DOHH2 (cell line): ENCODE measurements around the gene RNF145.

Experiments used
- H3F3A ChIP-seq: fragments of 200-600 bp; sonication (generic), shearing (Covaris generic); 2 replicates; pipeline ENCODE4 v1.6.0; 2016; ENCODE audit warnings: antibody characterized with exemption, mild to moderate bottlenecking; ENCODE audit not compliant: control insufficient read depth, insufficient read depth
- H3K27ac ChIP-seq: fragments of 200-600 bp; sonication (generic); 2 replicates; pipeline ENCODE4 v1.5.1; 2014; ENCODE audit warnings: low read depth, mild to moderate bottlenecking, low read length, moderate library complexity
- H3K27me3 ChIP-seq: fragments of 200-600 bp; sonication (generic); 2 replicates; pipeline ENCODE4 v1.6.1; 2014; ENCODE audit warnings: mild to moderate bottlenecking, low read length, mixed read lengths; ENCODE audit not compliant: control insufficient read depth
- H3K36me3 ChIP-seq: fragments of 200-600 bp; sonication (generic); 2 replicates; pipeline ENCODE4 v1.6.1; 2014; ENCODE audit warnings: mild to moderate bottlenecking, low read length, moderate library complexity, mixed read lengths; ENCODE audit not compliant: control insufficient read depth
- H3K4me1 ChIP-seq: fragments of 200-600 bp; sonication (generic); 2 replicates; pipeline ENCODE4 v1.6.1; 2014; ENCODE audit warnings: mild to moderate bottlenecking, low read length, mixed read lengths; ENCODE audit not compliant: control insufficient read depth
- H3K4me2 ChIP-seq: fragments of 200-600 bp; sonication (generic); 2 replicates; pipeline ENCODE4 v1.6.0; 2014; ENCODE audit warnings: mild to moderate bottlenecking, low read length, moderate library complexity
- H3K4me3 ChIP-seq: fragments of 200-600 bp; sonication (generic); 2 replicates; pipeline ENCODE4 v1.5.1; 2014; ENCODE audit warnings: mild to moderate bottlenecking, low read length, mixed read lengths
- H3K79me2 ChIP-seq: fragments of 200-600 bp; sonication (generic); 2 replicates; pipeline ENCODE4 v1.6.1; 2014; ENCODE audit warnings: mild to moderate bottlenecking, low read length, mixed read lengths; ENCODE audit not compliant: control insufficient read depth
- H3K9me2 ChIP-seq: fragments of 200-600 bp; sonication (generic); replicated peaks from 2 replicates; pipeline ENCODE4 v1.6.1; 2014; ENCODE audit warnings: mild to moderate bottlenecking, low read length, mixed read lengths; ENCODE audit not compliant: control insufficient read depth
- H3K9me3 ChIP-seq: fragments of 200-600 bp; sonication (generic); 2 replicates; pipeline ENCODE4 v1.6.1; 2014; ENCODE audit warnings: antibody characterized with exemption, low read length, mixed read lengths; ENCODE audit not compliant: control insufficient read depth, insufficient read depth
- H4K20me1 ChIP-seq: fragments of 200-600 bp; sonication (generic); 2 replicates; pipeline ENCODE4 v1.6.0; 2014; ENCODE audit warnings: low read depth, mild to moderate bottlenecking, antibody characterized with exemption, low read length, moderate library complexity; ENCODE audit not compliant: control insufficient read depth, insufficient read depth
- CTCF ChIP-seq: fragments of 200-600 bp; sonication (generic); IDR thresholded peaks from one replicate; pipeline ENCODE4 v1.5.1; 2014; ENCODE audit warnings: antibody characterized with exemption, mild to moderate bottlenecking, low read depth, low read length; ENCODE audit not compliant: poor library complexity, severe bottlenecking
- EZH2phosphoT487 ChIP-seq: fragments of 200-600 bp; sonication (generic); IDR thresholded peaks from 2 replicates; pipeline ENCODE4 v1.6.1; 2017; ENCODE audit warnings: borderline replicate concordance, mild to moderate bottlenecking, antibody characterized with exemption, low read length, moderate library complexity, mixed read lengths

The RNF145 gene

GRCh38 chr5:159128070-159128541, 81.2 kb downstream of the RNF145 start:
- Histone ChIP-seq H3K9me2 (no peaks in the 10 kb centered on the region), H3K79me2 (no peaks in the 10 kb centered on the region), H3K4me3 (no peak overlapping the region), H3K27ac (no peak overlapping the region), H3K36me3 (no peaks in the 10 kb centered on the region), H3K4me2 (no peak overlapping the region), H4K20me1 (no peaks in the 10 kb centered on the region), H3K4me1 (no peaks in the 10 kb centered on the region), H3K9me3 (0 out of 2 replicates have a peak, but pooled peaks cover 3% of the 10 kb centered on the region), H3F3A (no peaks in the 10 kb centered on the region), H3K27me3 (no peaks in the 10 kb centered on the region)
- no peak for TF ChIP-seq CTCF
- TF ChIP-seq EZH2phosphoT487, result no peak

- H3K27ac ChIP-seq, result no peak overlapping the region
- no peaks in the 10 kb centered on the region for H4K20me1 ChIP-seq
- no peaks in the 10 kb centered on the region for H3K36me3 ChIP-seq
- H3K9me3 ChIP-seq, result 0 out of 2 replicates have a peak, but pooled peaks cover 5% of the 10 kb centered on the region
- no peak overlapping the region for H3K4me3 ChIP-seq
- H3K27me3 ChIP-seq, result no peaks in the 10 kb centered on the region
- no peak for TF ChIP-seq EZH2phosphoT487
- TF ChIP-seq CTCF, result no peak
- no peak overlapping the region for H3K4me2 ChIP-seq
- peaks cover 6% of the 10 kb centered on the region for H3K4me1 ChIP-seq
- H3K9me2 ChIP-seq, result no peaks in the 10 kb centered on the region
- H3K79me2 ChIP-seq, result no peaks in the 10 kb centered on the region
- no peaks in the 10 kb centered on the region for H3F3A ChIP-seq
Measured at GRCh38 chr5:159123700-159124099, 85.7 kb downstream of the RNF145 start.

GRCh38 chr5:159123189-159123588, 86.2 kb downstream of the RNF145 start:
- no peaks in the 10 kb centered on the region for H4K20me1 ChIP-seq
- TF ChIP-seq EZH2phosphoT487 (no peak), CTCF (no peak)
- 0 out of 2 replicates have a peak, but pooled peaks cover 5% of the 10 kb centered on the region for H3K9me3 ChIP-seq
- H3K36me3 ChIP-seq, result no peaks in the 10 kb centered on the region
- H3K4me3 ChIP-seq, result no peak overlapping the region
- H3K27ac ChIP-seq, result no peak overlapping the region
- no peaks in the 10 kb centered on the region for H3K9me2 ChIP-seq
- no peaks in the 10 kb centered on the region for H3K27me3 ChIP-seq
- peaks cover 6% of the 10 kb centered on the region for H3K4me1 ChIP-seq
- H3F3A ChIP-seq, result no peaks in the 10 kb centered on the region
- no peak overlapping the region for H3K4me2 ChIP-seq
- H3K79me2 ChIP-seq, result no peaks in the 10 kb centered on the region
